Measurements from ENCODE around the gene WDR47. TPM values are rescaled to one million over a fixed set of nuclear protein-coding genes. Genes with fewer than 3 reads are reported as not detected.

The WDR47 gene
- total RNA-seq, 1 donor from 2014 or later: 15.2 TPM

DNA sequence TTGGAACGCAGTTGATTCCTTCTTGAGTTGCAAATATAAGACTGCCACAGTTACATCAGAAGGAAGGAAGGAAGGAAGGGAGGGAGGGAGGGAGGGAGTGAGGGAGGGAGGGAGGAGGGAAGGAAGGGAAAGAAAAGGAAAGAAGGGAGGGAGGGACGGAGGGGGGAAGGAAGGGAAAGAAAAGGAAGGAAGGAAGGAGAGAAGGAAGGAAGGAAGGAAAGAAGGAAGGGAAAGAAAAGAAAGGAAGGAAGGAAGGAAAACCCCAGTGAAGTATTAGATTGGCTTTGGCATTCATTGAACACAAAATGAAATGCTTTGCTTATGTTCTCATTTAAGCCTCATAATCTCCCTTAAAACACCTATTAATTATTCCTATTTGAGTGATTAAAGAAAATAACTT is 6.4 kb upstream of the WDR47 start:
- peaks cover 13% of the 10 kb centered on the region for H3K27me3 Mint-ChIP-seq
- H3K27ac Mint-ChIP-seq: no peak overlapping the region
- no peak for DNase-seq (ENCODE audit: extremely low spot score, unreplicated experiment)
- no peak overlapping the region for H3K4me3 Mint-ChIP-seq
- H3K9me3 Mint-ChIP-seq: no peaks in the 10 kb centered on the region
- no peaks in the 10 kb centered on the region for H3K4me1 Mint-ChIP-seq (ENCODE audit: unreplicated experiment)
- TF ChIP-seq, protein P1, sequence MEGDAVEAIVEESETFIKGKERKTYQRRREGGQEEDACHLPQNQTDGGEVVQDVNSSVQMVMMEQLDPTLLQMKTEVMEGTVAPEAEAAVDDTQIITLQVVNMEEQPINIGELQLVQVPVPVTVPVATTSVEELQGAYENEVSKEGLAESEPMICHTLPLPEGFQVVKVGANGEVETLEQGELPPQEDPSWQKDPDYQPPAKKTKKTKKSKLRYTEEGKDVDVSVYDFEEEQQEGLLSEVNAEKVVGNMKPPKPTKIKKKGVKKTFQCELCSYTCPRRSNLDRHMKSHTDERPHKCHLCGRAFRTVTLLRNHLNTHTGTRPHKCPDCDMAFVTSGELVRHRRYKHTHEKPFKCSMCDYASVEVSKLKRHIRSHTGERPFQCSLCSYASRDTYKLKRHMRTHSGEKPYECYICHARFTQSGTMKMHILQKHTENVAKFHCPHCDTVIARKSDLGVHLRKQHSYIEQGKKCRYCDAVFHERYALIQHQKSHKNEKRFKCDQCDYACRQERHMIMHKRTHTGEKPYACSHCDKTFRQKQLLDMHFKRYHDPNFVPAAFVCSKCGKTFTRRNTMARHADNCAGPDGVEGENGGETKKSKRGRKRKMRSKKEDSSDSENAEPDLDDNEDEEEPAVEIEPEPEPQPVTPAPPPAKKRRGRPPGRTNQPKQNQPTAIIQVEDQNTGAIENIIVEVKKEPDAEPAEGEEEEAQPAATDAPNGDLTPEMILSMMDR (conservative IDR thresholded peaks at IDR 0.05): no peak
- H3K36me3 Mint-ChIP-seq: no peaks in the 10 kb centered on the region

DNA sequence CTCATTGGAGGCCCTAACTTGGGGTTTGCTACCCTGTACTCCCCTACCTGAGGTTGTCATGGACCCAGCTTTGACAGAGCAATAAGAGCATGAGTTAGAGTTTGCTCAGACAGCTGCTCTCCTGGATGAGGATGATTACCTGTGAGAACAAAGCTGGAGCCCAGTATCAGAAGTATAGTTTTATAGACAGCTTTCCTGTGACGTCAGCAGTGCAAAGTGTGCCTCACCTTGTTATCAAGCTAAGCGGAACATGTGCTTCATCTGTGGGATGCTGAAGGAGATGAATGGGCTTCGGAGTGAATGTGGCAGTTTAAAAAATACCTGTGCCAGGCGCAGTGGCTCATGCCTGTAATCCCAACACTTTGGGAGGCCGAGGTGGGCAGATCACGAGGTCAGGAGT is 5.4 kb upstream of the WDR47 start:
- TF ChIP-seq, protein P1 (conservative IDR thresholded peaks at IDR 0.05): no peak

DNA sequence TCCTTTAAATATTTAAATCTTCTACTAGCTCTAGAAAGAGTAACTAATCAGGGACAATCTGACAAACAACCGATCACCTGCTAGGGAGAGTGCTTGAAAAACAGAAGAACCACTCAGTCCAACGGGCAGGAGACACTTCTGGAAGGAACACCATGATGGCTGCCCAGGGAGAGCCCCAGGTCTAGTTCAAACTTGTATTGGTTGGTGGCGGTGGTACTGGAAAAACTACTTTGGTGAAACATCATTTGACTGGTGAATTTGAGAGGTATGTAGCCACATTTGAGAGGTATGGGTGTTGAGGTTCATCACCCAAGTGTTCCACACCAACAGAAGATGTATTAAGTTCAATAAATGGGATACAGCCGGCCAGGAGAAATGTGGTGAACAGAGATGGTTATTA is 4.8 kb upstream of the WDR47 start:
- no peak overlapping the region for H3K27ac Mint-ChIP-seq
- no peaks in the 10 kb centered on the region for H3K4me1 Mint-ChIP-seq (ENCODE audit: unreplicated experiment)
- TF ChIP-seq, protein P1 (conservative IDR thresholded peaks at IDR 0.05): no peak
- H3K27me3 Mint-ChIP-seq: peaks cover 13% of the 10 kb centered on the region
- no peak overlapping the region for H3K4me3 Mint-ChIP-seq
- H3K9me3 Mint-ChIP-seq: no peaks in the 10 kb centered on the region
- H3K36me3 Mint-ChIP-seq: no peaks in the 10 kb centered on the region
- DNase-seq (ENCODE audit: extremely low spot score, unreplicated experiment): peak; percentile 11

More for the DNA sequence above, 5.4 kb upstream of the WDR47 start:
- H3K4me3 Mint-ChIP-seq: no peak overlapping the region
- no peak overlapping the region for H3K27ac Mint-ChIP-seq
- no peaks in the 10 kb centered on the region for H3K36me3 Mint-ChIP-seq
- H3K9me3 Mint-ChIP-seq: no peaks in the 10 kb centered on the region
- H3K27me3 Mint-ChIP-seq: peaks cover 13% of the 10 kb centered on the region
- peak; percentile 8 for DNase-seq (ENCODE audit: extremely low spot score, unreplicated experiment)
- H3K4me1 Mint-ChIP-seq (ENCODE audit: unreplicated experiment): no peaks in the 10 kb centered on the region

DNA sequence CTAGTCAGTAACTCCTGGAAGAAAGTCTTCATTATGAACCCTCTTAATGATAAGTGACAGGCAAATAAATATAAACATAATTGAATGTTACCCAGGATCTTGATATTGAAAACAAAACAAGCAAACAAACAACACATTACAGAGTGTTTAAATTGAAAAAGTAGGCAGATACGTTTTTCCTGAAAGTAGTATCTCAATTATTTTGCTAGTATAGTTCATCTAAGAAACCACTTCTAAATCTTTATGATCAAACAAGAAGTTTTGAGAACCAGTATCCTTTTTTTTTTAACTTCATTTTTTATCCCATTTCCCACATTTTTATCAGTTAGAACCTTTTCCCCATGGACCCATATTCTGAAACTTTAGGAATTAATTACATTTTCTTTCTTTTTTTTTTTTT is 3.7 kb upstream of the WDR47 start:
- no peak overlapping the region for H3K4me3 Mint-ChIP-seq
- peaks cover 11% of the 10 kb centered on the region for H3K27me3 Mint-ChIP-seq
- H3K36me3 Mint-ChIP-seq: no peaks in the 10 kb centered on the region
- TF ChIP-seq, protein P1 (conservative IDR thresholded peaks at IDR 0.05): no peak
- H3K9me3 Mint-ChIP-seq: no peaks in the 10 kb centered on the region
- H3K27ac Mint-ChIP-seq: no peak overlapping the region
- DNase-seq (ENCODE audit: extremely low spot score, unreplicated experiment): no peak
- H3K4me1 Mint-ChIP-seq (ENCODE audit: unreplicated experiment): peaks cover 2% of the 10 kb centered on the region

DNA sequence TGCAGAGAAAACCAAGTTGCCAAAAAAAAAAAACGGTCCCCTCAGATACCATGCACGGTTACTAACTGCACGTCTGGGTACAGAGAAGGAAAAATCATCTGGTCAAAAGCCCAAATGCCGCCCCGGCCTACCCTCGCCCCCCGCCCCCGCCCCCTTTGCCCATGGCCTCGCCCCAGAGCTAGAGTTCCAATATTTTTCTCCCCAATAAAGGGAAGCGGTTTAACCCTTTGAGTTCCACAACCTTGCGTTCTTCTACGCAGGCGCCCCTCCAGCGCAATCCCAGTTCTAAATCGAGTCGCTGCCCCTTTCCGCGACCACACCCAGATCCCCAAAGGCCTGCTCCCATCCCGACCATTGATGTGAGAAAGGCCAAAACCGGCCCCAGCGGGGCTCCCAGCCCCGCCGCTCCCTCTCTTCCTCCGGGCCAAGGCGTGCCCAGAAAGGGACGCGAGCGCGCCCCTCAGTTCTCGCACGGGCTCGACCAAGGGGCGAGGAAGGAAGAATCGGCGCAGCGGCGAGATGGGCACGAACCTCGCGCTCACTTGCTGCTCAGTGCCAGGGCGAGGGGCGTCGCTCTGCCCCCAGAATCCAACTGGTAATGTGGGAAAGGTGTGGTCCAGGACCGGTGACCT is 797 bp downstream of the WDR47 start:
- H3K4me1 Mint-ChIP-seq (ENCODE audit: unreplicated experiment): peaks cover 8% of the 10 kb centered on the region
- H3K36me3 Mint-ChIP-seq: no peaks in the 10 kb centered on the region
- H3K4me3 Mint-ChIP-seq: peak overlapping the region; percentile 95
- H3K27me3 Mint-ChIP-seq: no peaks in the 10 kb centered on the region
- DNase-seq (ENCODE audit: extremely low spot score, unreplicated experiment): no peak
- H3K9me3 Mint-ChIP-seq: no peaks in the 10 kb centered on the region
- H3K27ac Mint-ChIP-seq: peak overlapping the region; percentile 71
- TF ChIP-seq, protein P1 (conservative IDR thresholded peaks at IDR 0.05): no peak

DNA sequence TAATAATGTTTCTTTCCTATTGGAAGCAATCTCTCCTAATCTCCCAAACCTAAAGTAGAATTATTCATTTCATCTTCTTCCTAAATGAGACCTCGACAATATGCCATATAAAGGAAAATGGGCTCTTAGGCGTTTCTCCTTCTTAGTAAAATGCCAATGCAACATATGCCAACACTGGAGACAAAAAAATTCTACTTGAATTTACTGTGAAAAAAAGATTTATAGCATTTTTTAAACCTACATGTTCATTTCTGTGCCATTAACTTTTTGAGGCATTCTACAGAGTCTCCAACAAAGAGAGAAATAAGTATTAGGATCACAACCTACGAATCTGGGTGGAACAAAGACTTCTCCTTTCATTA is 1.3 kb downstream of the WDR47 start:
- no peaks in the 10 kb centered on the region for H3K36me3 Mint-ChIP-seq
- no peak for DNase-seq (ENCODE audit: extremely low spot score, unreplicated experiment)
- H3K27me3 Mint-ChIP-seq: no peaks in the 10 kb centered on the region
- TF ChIP-seq, protein P1 (conservative IDR thresholded peaks at IDR 0.05): no peak
- H3K9me3 Mint-ChIP-seq: no peaks in the 10 kb centered on the region
- peak overlapping the region; percentile 95 for H3K4me3 Mint-ChIP-seq
- H3K4me1 Mint-ChIP-seq (ENCODE audit: unreplicated experiment): peaks cover 8% of the 10 kb centered on the region
- peak overlapping the region; percentile 71 for H3K27ac Mint-ChIP-seq

Measured in type B pancreatic cell (in vitro differentiated cells).